Kidney (tissue), 14 donors: ENCODE results near the gene LRP5. TPM values are rescaled to one million over a fixed set of nuclear protein-coding genes. Genes with fewer than 3 reads are reported as not detected.

Experiments used
- DNase-seq, 5 donors: peaks; one replicate each; pipeline ENCODE4 v3.0.0-alpha.2; 2013 to 2020
- FAIRE-seq: peaks from 2 replicates; lab custom pipeline; 2012; peaks lifted over from hg19 to GRCh38; lab: Jason Lieb, UNC
- H3K27ac ChIP-seq, 2 donors: one replicate each; pipeline ENCODE4 v1.7.0; 2013; ENCODE audit warnings: low read depth in 2 of 2, low read length in 2 of 2, inconsistent platforms in 1 of 2
- H3K27me3 ChIP-seq: one replicate; pipeline ENCODE4 v1.7.1; 2013; ENCODE audit warnings: low read length, inconsistent platforms; ENCODE audit not compliant: control insufficient read depth, insufficient read depth
- H3K36me3 ChIP-seq, 3 donors: one replicate each; pipeline versions ENCODE4 v1.7.0 to v1.7.1; 2013; ENCODE audit warnings: low read length in 3 of 3, control low read depth in 1 of 3, inconsistent platforms in 1 of 3; ENCODE audit not compliant: insufficient read depth in 3 of 3, control insufficient read depth in 2 of 3
- H3K4me1 ChIP-seq, 3 donors: one replicate each; pipeline versions ENCODE4 v1.7.0 to v1.7.1; 2013; ENCODE audit warnings: low read length in 3 of 3, inconsistent platforms in 1 of 3, low read depth in 1 of 3; ENCODE audit not compliant: control insufficient read depth in 2 of 3, insufficient read depth in 2 of 3
- H3K4me3 ChIP-seq, 3 donors: one replicate each; pipeline versions ENCODE4 v1.7.0 to v1.8.1; 2013; ENCODE audit warnings: low read length in 3 of 3, control low read depth in 1 of 3, inconsistent platforms in 1 of 3
- H3K9ac ChIP-seq, 3 donors: one replicate each; pipeline versions ENCODE4 v1.7.0 to v1.7.1; 2013; ENCODE audit warnings: low read length in 3 of 3, control low read depth in 1 of 3, inconsistent platforms in 1 of 3
- H3K9me3 ChIP-seq, 3 donors: one replicate each; pipeline versions ENCODE4 v1.7.0 to v1.7.1; 2013; ENCODE audit warnings: low read length in 3 of 3, control low read depth in 1 of 3, inconsistent platforms in 1 of 3; ENCODE audit not compliant: control insufficient read depth in 2 of 3, insufficient read depth in 1 of 3
- CTCF ChIP-seq: IDR thresholded peaks from 3 replicates; pipeline ENCODE4 v1.5.1; 2012; ENCODE audit warnings: mild to moderate bottlenecking, moderate library complexity, borderline replicate concordance; ENCODE audit not compliant: insufficient read depth; ENCODE audit errors: extremely low read depth
- intact Hi-C: fragments of 100-400 bp; cut with DNase I; formaldehyde crosslinking; loops from one replicate; pipeline ENCODE4 v1.11.1; 2022
- polyA plus RNA-seq: library from polyadenylated mRNA; stranded (reverse); fragments of 350-450 nt; fragmentation: Illumina TruSeq; extraction: RNeasy Lipid Tissue Mini Kit (QIAGEN cat#74804); gene quantifications from one replicate; pipeline ENCODE4 v1.2.3, GENCODE V29; 2014; ENCODE audit warnings: low read depth, low replicate concordance; ENCODE audit not compliant: insufficient read depth
- total RNA-seq: library from RNA; stranded (reverse); fragmentation: NEBNext Ultra II Directional; extraction: Animal tissue kit (Norgen Biotek cat#: 25700); gene quantifications from one replicate; pipeline ENCODE4 v1.2.1, GENCODE V29; 2021
- donor health status: control.
- donor health status: control.
- donor health status: control.
- donor health status: control.
- donor health status: control.
- donor health status: DM: yes; HTN: yes; CAD: no.
- donor health status: Normal renal cell carcinoma (clear cell type).

Gene LRP5
- total and polyA plus RNA-seq, 2 donors from 2014 or later, result 55.4 to 71.3 TPM

DNA sequence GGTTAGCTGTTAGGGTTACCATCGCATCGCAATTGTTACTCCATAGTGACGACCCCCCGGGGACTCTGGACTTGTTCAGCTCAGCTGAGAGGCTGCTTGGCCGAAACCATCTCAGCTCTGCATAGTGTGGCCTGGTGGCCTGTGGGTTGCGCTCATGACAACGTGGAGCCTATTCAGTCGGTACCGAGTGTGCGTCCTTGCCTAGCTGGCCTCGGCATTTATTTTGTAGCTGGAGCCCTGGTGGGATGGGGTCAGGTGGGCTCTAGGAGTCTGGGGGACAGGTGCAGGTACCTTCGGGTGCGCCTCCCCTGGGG is 13.5 kb downstream of the LRP5 start:
- H3K27me3 ChIP-seq, result no peaks in the 10 kb centered on the region
- DNase-seq (no peak), FAIRE-seq (no peak)
- intact Hi-C loops, result no loop called here
- H3K9ac ChIP-seq, result no peak overlapping the region
- no peak overlapping the region for H3K27ac ChIP-seq
- H3K4me1 ChIP-seq, result peaks cover 7 to 58% (median 54%) of the 10 kb centered on the region in 3 donors
- no peak overlapping the region for H3K4me3 ChIP-seq
- H3K9me3 ChIP-seq, result no peaks in the 10 kb centered on the region
- no peaks in the 10 kb centered on the region for H3K36me3 ChIP-seq
- TF ChIP-seq CTCF, result no peak

DNA sequence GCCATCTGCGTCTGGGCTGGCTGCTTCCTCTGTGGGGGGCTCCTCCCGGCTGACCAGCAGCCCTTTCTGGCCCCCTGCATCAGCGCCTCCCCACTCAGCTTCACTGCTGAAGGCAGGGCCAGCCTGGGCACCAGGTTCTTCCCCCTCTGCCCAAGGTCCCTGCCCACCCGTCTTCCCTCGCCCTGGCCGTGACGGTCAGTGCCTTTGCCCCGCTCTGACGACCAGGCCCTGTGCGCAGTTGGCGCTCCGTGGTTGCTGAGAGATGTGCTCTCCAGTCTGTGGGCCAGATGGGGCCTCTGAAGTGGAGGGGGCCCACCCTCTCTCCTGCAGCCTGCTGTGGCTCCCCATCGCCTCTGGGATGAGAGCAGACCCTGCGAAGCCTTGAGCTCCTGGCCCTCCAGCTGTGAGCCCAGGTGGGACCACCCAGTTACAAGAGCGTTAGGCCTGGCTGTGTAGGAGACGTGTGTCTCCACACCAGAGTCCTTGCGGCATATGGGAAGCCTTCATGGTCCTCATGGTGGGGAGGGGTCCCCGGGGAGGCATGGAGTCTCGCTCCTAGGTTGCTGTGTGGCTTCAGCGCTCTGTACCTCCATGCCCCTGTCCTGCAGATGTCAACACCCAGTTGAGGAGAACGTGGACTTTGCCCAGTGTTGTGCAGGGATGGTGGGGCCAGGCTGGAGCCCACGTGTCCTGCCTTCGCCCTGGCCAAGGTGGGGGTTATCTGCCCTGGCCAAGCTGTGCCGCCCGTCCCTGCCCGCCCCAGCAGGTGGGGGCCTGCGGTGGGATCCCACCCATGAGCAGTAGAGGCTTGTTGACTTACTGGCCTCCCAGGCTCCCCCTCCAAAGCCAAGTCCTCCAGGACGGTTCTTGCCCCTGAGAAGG is 14.2 kb downstream of the LRP5 start:
- H3K9me3 ChIP-seq, result no peaks in the 10 kb centered on the region
- no peak for DNase-seq
- intact Hi-C loops, result no loop called here
- no peaks in the 10 kb centered on the region for H3K36me3 ChIP-seq
- no peak overlapping the region for H3K4me3 ChIP-seq
- H3K9ac ChIP-seq, result no peak overlapping the region
- peaks cover 7 to 62% (median 53%) of the 10 kb centered on the region in 3 donors for H3K4me1 ChIP-seq
- H3K27me3 ChIP-seq, result no peaks in the 10 kb centered on the region
- peak overlapping the region; percentile 59 to 63 for H3K27ac ChIP-seq
- FAIRE-seq, result no peak
- no peak for TF ChIP-seq CTCF

- Histone ChIP-seq H3K4me3 (no peak overlapping the region), H3K27me3 (no peaks in the 10 kb centered on the region), H3K27ac (no peak overlapping the region), H3K4me1 (peaks cover 7 to 69% (median 42%) of the 10 kb centered on the region in 3 donors), H3K9ac (no peak overlapping the region), H3K36me3 (no peaks in the 10 kb centered on the region), H3K9me3 (no peaks in the 10 kb centered on the region)
- intact Hi-C loops, result no loop called here
- FAIRE-seq (no peak), DNase-seq (no peak)
- TF ChIP-seq CTCF, result no peak
These were observed 15.4 kb downstream of the LRP5 start for GRCh38 chr11:68327586-68328370.
